ENCODE data around the gene GAP43. TPM values are rescaled to one million over a fixed set of nuclear protein-coding genes. Genes with fewer than 3 reads are reported as not detected.

Gene GAP43
- total RNA-seq, 1 experiment from 2014 or later, result 31.6 TPM

DNA sequence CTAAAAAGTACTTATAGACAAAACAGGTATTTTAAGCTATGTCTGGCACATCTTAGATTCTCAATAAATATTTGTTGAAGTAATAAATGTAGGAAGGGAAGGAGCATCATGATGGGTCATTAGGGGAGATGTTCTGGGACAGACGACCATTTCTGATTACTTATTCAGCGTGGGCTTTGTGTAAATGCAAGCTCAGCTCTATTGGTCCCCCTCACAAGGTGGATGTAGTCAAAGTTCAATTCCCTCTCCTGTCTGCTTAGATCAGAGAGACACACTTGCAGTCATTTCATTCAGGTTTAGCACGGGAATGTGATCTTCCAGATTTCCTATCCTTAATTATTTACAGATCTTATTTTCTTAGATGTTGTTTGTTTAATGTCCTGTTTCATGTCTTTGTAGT, 7.5 kb downstream of the GAP43 start:
- Histone ChIP-seq H3K27me3 (replicated peaks; ENCODE audit: insufficient read depth, low read depth, low read length, poor library complexity) (no peaks in the 10 kb centered on the region), H3K4me3 (ENCODE audit: low read depth, low read length, poor library complexity, severe bottlenecking) (no peak overlapping the region), H3K9me3 (ENCODE audit: low read depth, low read length, poor library complexity, severe bottlenecking) (no peaks in the 10 kb centered on the region), H3K36me3 (ENCODE audit: insufficient read depth, low read length, poor library complexity, severe bottlenecking) (no peaks in the 10 kb centered on the region), H3K4me1 (ENCODE audit: insufficient read depth, low read length, poor library complexity, severe bottlenecking) (peaks cover 19% of the 10 kb centered on the region), H3K27ac (ENCODE audit: low read depth, low read length, poor library complexity, severe bottlenecking) (no peak overlapping the region)
- no TSS peak for BruUV-seq (replicated peaks)
- CTCF ChIA-PET, result no interaction called here
- POLR2A ChIA-PET (ENCODE audit: low non-redundant PET), result no interaction called here
- DNase-seq (ENCODE audit: low spot score), result no peak
- TF ChIP-seq, protein P1, sequence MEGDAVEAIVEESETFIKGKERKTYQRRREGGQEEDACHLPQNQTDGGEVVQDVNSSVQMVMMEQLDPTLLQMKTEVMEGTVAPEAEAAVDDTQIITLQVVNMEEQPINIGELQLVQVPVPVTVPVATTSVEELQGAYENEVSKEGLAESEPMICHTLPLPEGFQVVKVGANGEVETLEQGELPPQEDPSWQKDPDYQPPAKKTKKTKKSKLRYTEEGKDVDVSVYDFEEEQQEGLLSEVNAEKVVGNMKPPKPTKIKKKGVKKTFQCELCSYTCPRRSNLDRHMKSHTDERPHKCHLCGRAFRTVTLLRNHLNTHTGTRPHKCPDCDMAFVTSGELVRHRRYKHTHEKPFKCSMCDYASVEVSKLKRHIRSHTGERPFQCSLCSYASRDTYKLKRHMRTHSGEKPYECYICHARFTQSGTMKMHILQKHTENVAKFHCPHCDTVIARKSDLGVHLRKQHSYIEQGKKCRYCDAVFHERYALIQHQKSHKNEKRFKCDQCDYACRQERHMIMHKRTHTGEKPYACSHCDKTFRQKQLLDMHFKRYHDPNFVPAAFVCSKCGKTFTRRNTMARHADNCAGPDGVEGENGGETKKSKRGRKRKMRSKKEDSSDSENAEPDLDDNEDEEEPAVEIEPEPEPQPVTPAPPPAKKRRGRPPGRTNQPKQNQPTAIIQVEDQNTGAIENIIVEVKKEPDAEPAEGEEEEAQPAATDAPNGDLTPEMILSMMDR (conservative IDR thresholded peaks at IDR 0.05; ENCODE audit: low read depth, low read length), result no peak
- no peak for TF ChIP-seq EZH2 (IDR thresholded peaks at IDR 0.05; ENCODE audit: borderline replicate concordance, low read depth, low read length, poor library complexity, severe bottlenecking)
- intact Hi-C loops (cut with micrococcal nuclease; ENCODE audit: unreplicated experiment), result no loop called here

DNA sequence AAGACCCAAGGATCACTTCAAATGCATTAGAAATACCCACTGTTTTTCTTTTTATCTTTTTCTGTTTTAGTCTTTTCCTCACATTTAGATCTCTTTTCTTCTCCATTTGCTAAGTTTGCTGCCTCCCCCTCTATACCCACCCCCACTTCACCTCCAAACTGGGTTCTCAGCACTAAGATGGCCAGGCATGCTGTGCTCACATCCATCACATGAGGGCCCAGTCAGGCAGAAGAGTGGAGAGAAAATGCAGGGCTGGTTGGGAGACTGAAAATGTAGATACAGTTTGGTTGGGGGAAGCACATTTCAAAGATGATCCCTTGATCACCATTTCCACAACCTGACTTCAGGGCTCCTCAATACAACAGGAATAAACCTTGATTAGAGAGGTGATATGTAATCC, 8.7 kb downstream of the GAP43 start:
- BruUV-seq (replicated peaks), result no TSS peak
- no peak for DNase-seq (ENCODE audit: low spot score)
- Histone ChIP-seq H3K4me1 (ENCODE audit: insufficient read depth, low read length, poor library complexity, severe bottlenecking) (peaks cover 7% of the 10 kb centered on the region), H3K36me3 (ENCODE audit: insufficient read depth, low read length, poor library complexity, severe bottlenecking) (no peaks in the 10 kb centered on the region), H3K27ac (ENCODE audit: low read depth, low read length, poor library complexity, severe bottlenecking) (no peak overlapping the region), H3K4me3 (ENCODE audit: low read depth, low read length, poor library complexity, severe bottlenecking) (no peak overlapping the region), H3K9me3 (ENCODE audit: low read depth, low read length, poor library complexity, severe bottlenecking) (no peaks in the 10 kb centered on the region), H3K27me3 (replicated peaks; ENCODE audit: insufficient read depth, low read depth, low read length, poor library complexity) (no peaks in the 10 kb centered on the region)
- ChIA-PET POLR2A (ENCODE audit: low non-redundant PET) (no interaction called here), CTCF (no interaction called here)
- intact Hi-C loops (cut with micrococcal nuclease; ENCODE audit: unreplicated experiment), result no loop called here
- TF ChIP-seq, protein P1 (conservative IDR thresholded peaks at IDR 0.05; ENCODE audit: low read depth, low read length), result no peak
- no peak for TF ChIP-seq EZH2 (IDR thresholded peaks at IDR 0.05; ENCODE audit: borderline replicate concordance, low read depth, low read length, poor library complexity, severe bottlenecking)

DNA sequence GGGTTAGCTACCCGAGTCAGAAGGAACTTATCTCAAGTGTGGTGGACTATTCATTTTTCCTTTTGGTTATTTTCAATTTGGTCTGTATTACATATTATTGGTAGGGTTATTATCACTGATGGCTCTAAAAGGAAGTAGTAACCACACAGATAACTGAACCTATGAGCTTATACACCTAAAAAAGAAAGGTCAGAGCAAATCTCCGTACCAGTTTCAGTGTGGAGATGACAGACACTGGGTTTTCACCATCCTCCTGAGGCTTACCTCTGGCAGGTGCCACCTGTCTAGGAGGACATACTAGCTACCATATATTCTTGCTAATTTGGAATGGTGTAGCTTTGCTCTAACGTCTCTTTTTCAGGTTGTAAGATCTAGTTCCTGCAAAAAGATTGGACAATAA, 10.2 kb downstream of the GAP43 start:
- ChIA-PET POLR2A (ENCODE audit: low non-redundant PET) (no interaction called here), CTCF (no interaction called here)
- no TSS peak for BruUV-seq (replicated peaks)
- H3K4me1 ChIP-seq (ENCODE audit: insufficient read depth, low read length, poor library complexity, severe bottlenecking), result no peaks in the 10 kb centered on the region
- H3K4me3 ChIP-seq (ENCODE audit: low read depth, low read length, poor library complexity, severe bottlenecking), result no peak overlapping the region
- H3K27me3 ChIP-seq (replicated peaks; ENCODE audit: insufficient read depth, low read depth, low read length, poor library complexity), result no peaks in the 10 kb centered on the region
- no peak for DNase-seq (ENCODE audit: low spot score)
- H3K36me3 ChIP-seq (ENCODE audit: insufficient read depth, low read length, poor library complexity, severe bottlenecking), result no peaks in the 10 kb centered on the region
- no peaks in the 10 kb centered on the region for H3K9me3 ChIP-seq (ENCODE audit: low read depth, low read length, poor library complexity, severe bottlenecking)
- H3K27ac ChIP-seq (ENCODE audit: low read depth, low read length, poor library complexity, severe bottlenecking), result no peak overlapping the region
- no peak for TF ChIP-seq EZH2 (IDR thresholded peaks at IDR 0.05; ENCODE audit: borderline replicate concordance, low read depth, low read length, poor library complexity, severe bottlenecking)
- TF ChIP-seq, protein P1 (conservative IDR thresholded peaks at IDR 0.05; ENCODE audit: low read depth, low read length), result no peak
- intact Hi-C loops (cut with micrococcal nuclease; ENCODE audit: unreplicated experiment), result no loop called here

Measured in A673 (cell line).